Measurements from ENCODE around the gene MYO5B.
"Not testable (repeated sequence)": the region's sequence is repeated elsewhere in the genome, so short reads cannot be mapped to it uniquely, and the experiment has no call there.

MYO5B gene

DNA sequence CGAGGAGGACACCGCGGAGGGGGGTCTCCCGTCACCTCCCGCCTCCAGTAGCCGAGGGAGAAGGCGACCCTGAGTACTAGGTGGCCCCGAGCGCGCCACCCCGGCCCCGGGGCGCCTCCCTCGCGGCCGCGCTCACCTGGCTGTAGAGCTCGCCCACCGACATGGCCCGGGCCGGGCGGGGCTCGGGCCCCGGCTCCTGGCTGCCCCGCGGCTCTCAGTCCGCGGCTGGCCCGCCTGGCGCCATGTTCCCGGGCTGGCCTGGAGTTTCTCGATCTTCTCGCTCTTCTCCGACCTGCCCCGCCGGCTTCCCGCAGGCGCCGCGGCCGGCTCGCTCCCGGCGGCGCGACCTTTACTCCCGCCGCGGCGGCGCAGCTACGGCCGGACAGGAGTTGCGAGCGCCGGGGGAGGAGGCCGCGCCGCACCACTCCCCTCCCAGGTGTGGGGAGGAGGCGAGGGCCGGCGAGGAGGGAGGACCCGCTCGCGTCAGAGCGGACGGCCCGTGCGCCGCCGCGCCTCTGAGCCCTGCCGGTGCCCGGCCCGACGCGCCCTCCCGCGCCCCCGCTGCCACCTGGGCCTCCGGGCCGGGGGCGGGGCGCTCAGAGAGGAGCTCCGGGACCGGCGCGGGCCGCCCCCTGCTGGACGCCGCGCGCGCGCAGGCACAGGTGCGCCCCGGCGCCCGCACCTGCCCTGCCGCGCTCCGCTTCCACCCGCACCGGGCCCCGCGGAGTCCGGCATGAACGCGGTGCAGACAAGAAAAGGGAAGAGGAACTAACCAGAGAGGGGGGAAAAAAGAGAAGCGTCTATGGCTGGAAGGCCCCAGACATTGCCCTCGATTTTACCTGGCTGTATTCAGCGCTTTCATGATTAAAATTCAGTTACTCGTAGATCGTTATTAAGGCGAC, at the start of gene MYO5B:
TSS of gene MYO5B (minus strand) at position 517 of the 902 bp plus-strand sequence. CDS start at position 163, 354 bp downstream.
- DNase-seq: peak; percentile 44

GRCh38 chr18:50241768-50242167, 46.8 kb upstream of the MYO5B start:
- DNase-seq: not testable (repeated sequence)

DNA sequence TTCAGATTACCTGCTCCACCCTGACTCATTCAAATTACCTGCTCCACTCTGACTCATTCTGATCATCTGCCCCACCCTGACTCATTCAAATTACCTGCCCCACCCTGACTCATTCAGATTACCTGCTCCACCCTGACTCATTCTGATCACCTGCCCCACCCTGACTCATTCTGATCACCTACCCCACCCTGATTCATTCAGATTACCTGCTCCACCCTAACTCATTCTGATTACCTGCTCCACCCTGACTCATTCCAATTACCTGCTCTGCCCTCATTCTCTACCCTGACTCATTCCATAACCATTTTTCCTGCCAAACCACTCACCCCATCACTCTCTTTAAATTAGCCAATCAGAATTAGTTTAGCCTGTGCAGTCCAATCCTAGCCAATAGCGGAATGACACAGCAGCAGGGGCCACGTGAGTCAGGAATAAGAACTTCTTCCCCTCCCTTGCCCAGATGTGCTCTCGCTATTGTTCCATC, 45.2 kb upstream of the MYO5B start:
- DNase-seq: no peak

GRCh38 chr18:50232419-50232818, 37.5 kb upstream of the MYO5B start:
- no peak for DNase-seq

GRCh38 chr18:50231621-50232020, 36.7 kb upstream of the MYO5B start:
- DNase-seq: no peak

GRCh38 chr18:50220249-50220648, 25.3 kb upstream of the MYO5B start:
- DNase-seq: not testable (repeated sequence)

GRCh38 chr18:50218432-50219197, 23.7 kb upstream of the MYO5B start:
- peak; percentile 15 for DNase-seq

- no peak for DNase-seq
Measured at GRCh38 chr18:50209311-50209710, 14.4 kb upstream of the MYO5B start.

- DNase-seq: no peak
Measured at GRCh38 chr18:50207722-50208121, 12.8 kb upstream of the MYO5B start.

DNA sequence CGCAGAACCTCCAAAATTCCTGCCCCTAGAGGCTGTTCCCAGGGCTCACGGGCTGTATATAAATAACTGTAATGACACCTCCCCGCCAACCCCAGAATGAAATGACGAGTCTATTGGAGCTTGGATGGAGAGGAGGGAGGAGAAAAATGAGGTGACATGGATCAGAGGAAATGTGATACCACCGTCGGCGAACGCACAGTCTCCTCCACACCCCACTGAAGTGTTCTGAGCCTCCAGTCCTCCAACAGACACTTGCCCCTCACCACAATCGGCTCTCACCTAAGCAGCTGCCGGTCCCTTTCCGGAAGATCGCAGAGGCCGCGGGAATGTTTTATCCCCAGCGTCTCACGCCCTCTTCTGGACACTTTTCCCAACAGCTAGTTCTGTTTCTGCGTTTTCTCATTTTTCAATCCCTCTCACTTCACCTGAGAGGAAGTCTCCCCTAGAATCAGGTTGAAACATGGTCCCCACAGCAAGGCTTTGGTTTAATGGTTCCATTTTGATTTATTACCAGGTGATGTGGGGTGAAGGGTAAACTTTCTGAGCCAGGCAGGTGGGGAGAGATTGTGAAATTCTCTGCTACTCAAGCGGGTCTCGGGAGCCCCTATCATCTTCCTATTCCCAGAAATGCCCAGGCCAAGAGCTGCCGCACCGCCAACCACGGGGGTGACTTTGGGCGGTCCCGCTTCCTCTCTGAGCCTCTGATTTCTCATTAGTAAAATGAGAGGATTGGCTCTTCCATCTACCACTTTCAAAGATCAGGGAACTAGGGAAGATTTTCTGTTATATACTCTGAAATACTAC, 9.1 kb upstream of the MYO5B start:
- no peak for DNase-seq

DNA sequence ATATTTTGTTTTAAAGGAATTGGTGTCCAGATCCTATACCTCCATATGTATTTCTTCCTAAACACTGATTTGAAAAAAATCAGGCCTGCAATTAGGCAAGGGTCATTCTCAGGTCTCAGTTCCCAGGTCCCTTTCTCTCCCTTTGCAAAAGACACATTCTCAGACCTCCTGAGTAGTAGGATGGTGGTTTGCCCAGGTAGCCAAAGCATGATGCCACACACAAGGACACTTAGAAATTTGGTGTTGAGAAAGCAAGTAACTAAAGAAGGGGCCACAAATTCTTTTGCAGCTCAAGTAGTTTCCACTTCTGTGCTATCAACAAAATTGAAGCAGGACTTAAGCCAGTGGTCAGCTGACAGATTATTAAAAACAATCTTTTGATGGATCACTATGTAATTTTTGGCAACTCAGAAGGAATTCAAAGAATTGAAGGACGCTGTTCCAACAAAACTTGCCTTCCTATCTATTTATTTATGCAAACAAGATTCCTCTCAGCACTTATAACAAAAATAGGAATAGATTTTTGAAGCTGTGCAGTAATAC, 6.6 kb upstream of the MYO5B start:
- no peak for DNase-seq

GRCh38 chr18:50199921-50200320, 5.0 kb upstream of the MYO5B start:
- no peak for DNase-seq

- no peak for DNase-seq
Measured at GRCh38 chr18:50199346-50199855, 4.5 kb upstream of the MYO5B start.

DNA sequence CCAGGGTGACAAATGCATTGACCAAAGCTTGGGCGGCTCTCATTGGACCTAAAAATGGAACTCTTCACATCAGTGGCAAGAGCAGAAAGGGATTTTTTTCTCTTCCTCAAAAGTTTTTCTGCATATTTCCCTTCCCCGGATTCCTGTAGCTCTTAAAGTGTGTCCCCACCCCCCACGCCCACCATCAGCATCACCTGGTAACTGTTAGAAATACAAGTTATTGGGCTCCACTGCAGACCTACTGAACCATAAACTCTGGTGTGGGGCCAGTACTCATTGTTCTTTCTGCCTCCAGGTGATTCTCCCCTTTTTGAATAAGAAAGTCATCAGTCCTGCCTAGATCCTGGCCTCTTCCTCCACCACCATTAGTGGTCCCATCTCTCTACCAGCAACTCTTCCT, 1.3 kb upstream of the MYO5B start:
- DNase-seq: no peak

- DNase-seq: no peak
Measured at GRCh38 chr18:50195689-50196088, 742 bp upstream of the MYO5B start.

DNA sequence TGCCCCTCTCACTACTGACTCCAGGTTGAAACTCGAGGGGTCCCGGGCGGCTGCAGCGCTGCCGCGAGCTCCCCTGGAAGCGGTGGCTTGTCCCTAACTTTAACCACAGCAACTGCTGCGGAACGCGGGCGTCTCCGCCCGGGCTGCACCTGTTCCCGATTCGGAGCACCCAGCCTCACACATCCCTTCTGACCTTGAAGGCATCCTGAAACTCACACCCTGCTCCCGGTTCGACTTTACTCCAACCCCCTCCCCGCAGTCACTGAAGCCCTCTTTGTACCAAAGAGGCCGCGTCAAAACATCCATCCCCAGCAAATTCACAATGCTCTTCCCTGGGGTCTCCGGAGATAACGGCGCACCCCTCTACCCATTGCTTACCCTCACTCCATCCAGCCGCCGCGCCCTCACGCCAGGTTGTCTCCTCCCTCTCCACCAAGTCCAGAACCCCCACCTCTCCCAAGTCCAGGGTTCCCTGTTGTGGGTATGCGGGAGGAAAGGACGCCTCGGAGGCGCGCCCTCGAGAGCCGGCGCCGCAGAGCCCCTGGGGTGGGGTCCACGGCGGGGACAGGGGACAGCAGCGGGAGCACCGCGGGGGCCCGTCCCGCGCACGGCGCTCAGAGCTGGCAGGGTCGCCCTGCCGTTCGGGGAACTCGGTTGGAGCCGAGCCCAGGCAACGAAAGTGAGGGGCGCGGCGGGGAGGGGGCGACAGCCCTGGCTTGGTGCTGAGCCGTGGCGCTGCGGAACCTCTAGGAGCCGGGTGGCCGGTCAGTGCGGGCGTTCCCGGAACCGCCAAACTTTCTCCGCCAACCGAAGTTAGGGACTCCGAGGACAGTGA, 934 bp downstream of the MYO5B start:
- DNase-seq: no peak

DNA sequence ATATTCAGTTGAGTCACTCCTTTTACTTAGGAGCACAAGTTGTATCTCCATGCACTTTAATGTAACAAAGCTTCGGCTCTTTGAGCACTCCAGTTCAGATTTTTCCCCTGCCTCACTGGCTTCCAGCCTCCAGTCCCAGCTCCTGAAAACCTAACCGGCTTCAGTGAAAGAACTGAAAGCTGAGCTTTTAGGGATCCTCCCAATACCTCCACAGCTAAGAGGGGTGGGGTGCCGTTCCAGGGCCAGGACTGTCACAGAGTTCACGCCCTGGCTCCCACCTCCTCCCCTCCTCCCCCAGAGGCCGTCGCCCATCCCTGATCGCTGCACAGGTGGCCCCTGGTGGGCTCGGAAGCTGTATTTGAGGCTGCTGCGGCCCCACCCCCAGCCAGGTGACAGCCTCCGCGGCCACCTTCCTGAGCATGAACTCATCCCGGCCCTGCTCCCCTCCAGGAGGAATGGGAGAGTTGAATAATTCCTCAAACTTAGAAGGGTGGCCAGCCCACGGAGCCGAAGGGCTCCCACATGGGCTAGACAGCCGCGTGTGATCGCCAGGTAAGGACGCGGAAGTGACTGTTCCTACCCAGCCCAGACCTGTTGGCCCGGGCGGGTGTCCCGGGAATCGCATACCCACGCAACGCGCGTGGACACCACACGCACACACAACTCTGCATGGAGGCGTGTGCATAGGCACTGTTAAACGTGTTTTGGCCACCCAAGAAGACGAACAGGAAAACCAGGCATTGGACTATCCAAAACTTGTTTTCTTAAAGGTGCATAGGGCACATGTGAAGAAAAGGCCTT, 1.8 kb downstream of the MYO5B start:
- no peak for DNase-seq

DNA sequence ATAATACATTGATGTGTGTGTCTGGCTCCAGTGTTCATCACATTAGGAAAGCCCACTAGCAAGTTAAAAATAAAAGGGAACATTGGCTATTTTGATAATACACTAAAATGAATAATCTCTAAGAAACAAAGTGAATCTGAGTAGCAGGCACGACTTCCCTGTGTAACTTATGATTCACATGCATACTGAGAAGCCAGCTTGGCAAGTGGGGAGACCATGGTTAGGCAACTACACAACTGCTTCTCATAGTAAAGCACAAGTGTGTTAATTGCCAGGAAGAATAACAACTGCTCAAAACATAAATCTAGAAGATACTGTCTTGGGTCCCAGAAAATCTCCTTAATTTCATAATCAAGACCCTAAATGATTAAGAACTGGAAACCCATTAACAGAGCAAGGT, 4.0 kb downstream of the MYO5B start:
- no peak for DNase-seq

- no peak for DNase-seq
Measured at GRCh38 chr18:50190236-50190635, 4.7 kb downstream of the MYO5B start.

DNA sequence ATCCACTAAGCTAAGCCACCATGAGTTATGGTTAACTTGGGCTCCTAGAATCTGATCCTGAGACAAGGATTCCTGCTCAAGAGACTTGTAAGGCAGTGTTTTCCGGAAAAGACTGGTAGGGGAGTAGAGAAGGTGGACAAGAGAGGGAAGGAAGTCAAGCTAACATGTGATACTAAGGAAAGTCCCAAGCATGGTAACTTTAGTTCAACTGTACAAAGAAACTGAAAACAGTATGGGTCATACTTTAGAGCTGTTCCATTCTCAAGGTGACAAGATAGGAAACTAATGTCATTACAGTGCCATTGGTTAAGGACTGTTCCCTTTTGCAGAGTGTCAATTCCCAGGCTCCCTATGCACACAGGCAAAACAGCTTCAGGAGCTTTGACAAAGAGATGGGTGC, 5.8 kb downstream of the MYO5B start:
- no peak for DNase-seq

- no peak for DNase-seq
Measured at GRCh38 chr18:50188652-50189051, 6.3 kb downstream of the MYO5B start.
